ENCODE results near the gene EHBP1. TPM values are rescaled to one million over a fixed set of nuclear protein-coding genes. Genes with fewer than 3 reads are reported as not detected.

EHBP1 gene
- total and polyA plus RNA-seq, 2 experiments from 2014 or later: 27.2 to 47.9 TPM

GRCh38 chr2:62895632-62896009 lies 190.1 kb downstream of the EHBP1 start:
- H4K20me1 ChIP-seq (replicated peaks; ENCODE audit: insufficient read depth): no peaks in the 10 kb centered on the region
- H3K79me2 ChIP-seq (replicated peaks; ENCODE audit: insufficient read depth): no peaks in the 10 kb centered on the region
- ATAC-seq: no peak
- no peaks in the 10 kb centered on the region for H3K27me3 ChIP-seq (ENCODE audit: insufficient read depth)
- no peak overlapping the region for H3K4me3 ChIP-seq
- H3K27ac ChIP-seq (ENCODE audit: low read depth): no peak overlapping the region
- H3K4me2 ChIP-seq: no peak overlapping the region
- Mint-ChIP-seq H3K4me1 (peaks cover 3% of the 10 kb centered on the region; the same call in 2 of the 3 replicates), H3K4me3 (no peak overlapping the region), H3K27ac (no peak overlapping the region), H3K9me3 (no peaks in the 10 kb centered on the region), H3K36me3 (ENCODE audit: low read depth) (no peaks in the 10 kb centered on the region), H3K27me3 (ENCODE audit: insufficient read depth, low read depth, poor library complexity) (no peaks in the 10 kb centered on the region)
- H3K4me1 ChIP-seq (ENCODE audit: insufficient read depth): no peaks in the 10 kb centered on the region
- H3K36me3 ChIP-seq (ENCODE audit: insufficient read depth): no peaks in the 10 kb centered on the region
- DNase-seq (ENCODE audit: low spot score): no peak
- H2AFZ ChIP-seq: no peak overlapping the region
- TF ChIP-seq ZNF114 (CRISPR knock-in tag; IDR thresholded peaks at IDR 0.05): no peak
- no peak for TF ChIP-seq JUNB (IDR thresholded peaks at IDR 0.05; ENCODE audit: unreplicated experiment)
- TF ChIP-seq CTCF (conservative IDR thresholded peaks at IDR 0.05; ENCODE audit: low read depth in 2 of 2): no peak
- TF ChIP-seq CREB1 (CRISPR knock-in tag; IDR thresholded peaks at IDR 0.05; ENCODE audit: low read depth): no peak
- TF ChIP-seq EZH2phosphoT487 (IDR thresholded peaks at IDR 0.05; ENCODE audit: unreplicated experiment): no peak
- TF ChIP-seq ZNF331 (CRISPR knock-in tag; IDR thresholded peaks at IDR 0.05; ENCODE audit: low read depth): no peak
- TF ChIP-seq, protein P1, sequence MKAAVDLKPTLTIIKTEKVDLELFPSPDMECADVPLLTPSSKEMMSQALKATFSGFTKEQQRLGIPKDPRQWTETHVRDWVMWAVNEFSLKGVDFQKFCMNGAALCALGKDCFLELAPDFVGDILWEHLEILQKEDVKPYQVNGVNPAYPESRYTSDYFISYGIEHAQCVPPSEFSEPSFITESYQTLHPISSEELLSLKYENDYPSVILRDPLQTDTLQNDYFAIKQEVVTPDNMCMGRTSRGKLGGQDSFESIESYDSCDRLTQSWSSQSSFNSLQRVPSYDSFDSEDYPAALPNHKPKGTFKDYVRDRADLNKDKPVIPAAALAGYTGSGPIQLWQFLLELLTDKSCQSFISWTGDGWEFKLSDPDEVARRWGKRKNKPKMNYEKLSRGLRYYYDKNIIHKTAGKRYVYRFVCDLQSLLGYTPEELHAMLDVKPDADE (IDR thresholded peaks at IDR 0.05): no peak
- no peak for TF ChIP-seq ZNF462 (CRISPR knock-in tag; IDR thresholded peaks at IDR 0.05)
- TF ChIP-seq, protein P2, sequence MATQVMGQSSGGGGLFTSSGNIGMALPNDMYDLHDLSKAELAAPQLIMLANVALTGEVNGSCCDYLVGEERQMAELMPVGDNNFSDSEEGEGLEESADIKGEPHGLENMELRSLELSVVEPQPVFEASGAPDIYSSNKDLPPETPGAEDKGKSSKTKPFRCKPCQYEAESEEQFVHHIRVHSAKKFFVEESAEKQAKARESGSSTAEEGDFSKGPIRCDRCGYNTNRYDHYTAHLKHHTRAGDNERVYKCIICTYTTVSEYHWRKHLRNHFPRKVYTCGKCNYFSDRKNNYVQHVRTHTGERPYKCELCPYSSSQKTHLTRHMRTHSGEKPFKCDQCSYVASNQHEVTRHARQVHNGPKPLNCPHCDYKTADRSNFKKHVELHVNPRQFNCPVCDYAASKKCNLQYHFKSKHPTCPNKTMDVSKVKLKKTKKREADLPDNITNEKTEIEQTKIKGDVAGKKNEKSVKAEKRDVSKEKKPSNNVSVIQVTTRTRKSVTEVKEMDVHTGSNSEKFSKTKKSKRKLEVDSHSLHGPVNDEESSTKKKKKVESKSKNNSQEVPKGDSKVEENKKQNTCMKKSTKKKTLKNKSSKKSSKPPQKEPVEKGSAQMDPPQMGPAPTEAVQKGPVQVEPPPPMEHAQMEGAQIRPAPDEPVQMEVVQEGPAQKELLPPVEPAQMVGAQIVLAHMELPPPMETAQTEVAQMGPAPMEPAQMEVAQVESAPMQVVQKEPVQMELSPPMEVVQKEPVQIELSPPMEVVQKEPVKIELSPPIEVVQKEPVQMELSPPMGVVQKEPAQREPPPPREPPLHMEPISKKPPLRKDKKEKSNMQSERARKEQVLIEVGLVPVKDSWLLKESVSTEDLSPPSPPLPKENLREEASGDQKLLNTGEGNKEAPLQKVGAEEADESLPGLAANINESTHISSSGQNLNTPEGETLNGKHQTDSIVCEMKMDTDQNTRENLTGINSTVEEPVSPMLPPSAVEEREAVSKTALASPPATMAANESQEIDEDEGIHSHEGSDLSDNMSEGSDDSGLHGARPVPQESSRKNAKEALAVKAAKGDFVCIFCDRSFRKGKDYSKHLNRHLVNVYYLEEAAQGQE (IDR thresholded peaks at IDR 0.05; ENCODE audit: unreplicated experiment): no peak
- TF ChIP-seq NANOG (IDR thresholded peaks at IDR 0.05; ENCODE audit: borderline replicate concordance): no peak
- no peak for TF ChIP-seq EZH2 (IDR thresholded peaks at IDR 0.05; ENCODE audit: low read depth, unreplicated experiment)
- TF ChIP-seq STAT1 (IDR thresholded peaks at IDR 0.05; ENCODE audit: unreplicated experiment): no peak
- TF ChIP-seq POLR2AphosphoS5 (IDR thresholded peaks at IDR 0.05; ENCODE audit: low read depth): no peak
- H3K9me2 ChIP-seq (ENCODE audit: insufficient read depth): no peaks in the 10 kb centered on the region
- H3F3A ChIP-seq (replicated peaks; ENCODE audit: low read depth): no peaks in the 10 kb centered on the region

Measured in GM23338 (cell line).